ENCODE data around the gene AHCYL1. TPM values are rescaled to one million over a fixed set of nuclear protein-coding genes. Genes with fewer than 3 reads are reported as not detected.

AHCYL1 gene
- total RNA-seq, 1 donor from 2014 or later, result 60.5 TPM

- no peak for TF ChIP-seq CTCF (IDR thresholded peaks at IDR 0.05; ENCODE audit: insufficient read depth, low read depth, low read length)
- no peak for TF ChIP-seq EZH2 (IDR thresholded peaks at IDR 0.05; ENCODE audit: insufficient read depth, low read length)
- no peaks in the 10 kb centered on the region for H3K79me2 ChIP-seq (ENCODE audit: insufficient read depth, low read length)
- Mint-ChIP-seq H3K27me3 (ENCODE audit: low read depth, unreplicated experiment) (no peaks in the 10 kb centered on the region), H3K9me3 (ENCODE audit: unreplicated experiment) (no peaks in the 10 kb centered on the region), H3K4me1 (ENCODE audit: low read depth, unreplicated experiment) (peaks cover 55% of the 10 kb centered on the region), H3K4me3 (ENCODE audit: unreplicated experiment) (peak overlapping the region; percentile 7), H3K27ac (ENCODE audit: unreplicated experiment) (peak overlapping the region; percentile 68), H3K36me3 (ENCODE audit: low read depth, unreplicated experiment) (peaks cover 31% of the 10 kb centered on the region)
- DNase-seq (ENCODE audit: low read depth), result no peak
- H3K4me1 ChIP-seq (ENCODE audit: insufficient read depth, low read length), result peaks cover 28% of the 10 kb centered on the region
- no peaks in the 10 kb centered on the region for H3K9me3 ChIP-seq (ENCODE audit: insufficient read depth, low read depth, low read length)
- H3K4me2 ChIP-seq (ENCODE audit: low read length), result peak overlapping the region; percentile 6
- no peak overlapping the region for H3K27ac ChIP-seq (ENCODE audit: low read depth, low read length)
- no peak for FAIRE-seq
- no peak overlapping the region for H3K4me3 ChIP-seq (ENCODE audit: insufficient read depth, low read depth, low read length)
- no peaks in the 10 kb centered on the region for H3K27me3 ChIP-seq (ENCODE audit: insufficient read depth, low read length)
- H3K9ac ChIP-seq (ENCODE audit: low read length), result no peak overlapping the region
- H2AFZ ChIP-seq (ENCODE audit: low read depth, low read length), result no peak overlapping the region
- peaks cover 33% of the 10 kb centered on the region for H3K36me3 ChIP-seq (ENCODE audit: insufficient read depth, low read length)
- peaks cover 78% of the 10 kb centered on the region for H4K20me1 ChIP-seq (ENCODE audit: insufficient read depth, low read length)
Measured at GRCh38 chr1:110056285-110056683, 71.7 kb downstream of the AHCYL1 start.

GRCh38 chr1:110056776-110057175 is 72.2 kb downstream of the AHCYL1 start:
- Mint-ChIP-seq H3K36me3 (ENCODE audit: low read depth, unreplicated experiment) (peaks cover 31% of the 10 kb centered on the region), H3K4me1 (ENCODE audit: low read depth, unreplicated experiment) (peaks cover 52% of the 10 kb centered on the region), H3K9me3 (ENCODE audit: unreplicated experiment) (no peaks in the 10 kb centered on the region), H3K27me3 (ENCODE audit: low read depth, unreplicated experiment) (no peaks in the 10 kb centered on the region), H3K27ac (ENCODE audit: unreplicated experiment) (peak overlapping the region; percentile 68), H3K4me3 (ENCODE audit: unreplicated experiment) (peak overlapping the region; percentile 6)
- Histone ChIP-seq H3K36me3 (ENCODE audit: insufficient read depth, low read length) (peaks cover 28% of the 10 kb centered on the region), H3K9ac (ENCODE audit: low read length) (no peak overlapping the region), H3K79me2 (ENCODE audit: insufficient read depth, low read length) (no peaks in the 10 kb centered on the region), H3K27ac (ENCODE audit: low read depth, low read length) (no peak overlapping the region), H2AFZ (ENCODE audit: low read depth, low read length) (no peak overlapping the region), H3K4me1 (ENCODE audit: insufficient read depth, low read length) (peaks cover 28% of the 10 kb centered on the region), H3K4me2 (ENCODE audit: low read length) (peak overlapping the region; percentile 6), H3K27me3 (ENCODE audit: insufficient read depth, low read length) (no peaks in the 10 kb centered on the region), H3K9me3 (ENCODE audit: insufficient read depth, low read depth, low read length) (no peaks in the 10 kb centered on the region), H3K4me3 (ENCODE audit: insufficient read depth, low read depth, low read length) (no peak overlapping the region), H4K20me1 (ENCODE audit: insufficient read depth, low read length) (peaks cover 78% of the 10 kb centered on the region)
- TF ChIP-seq CTCF (IDR thresholded peaks at IDR 0.05; ENCODE audit: insufficient read depth, low read depth, low read length) (no peak), EZH2 (IDR thresholded peaks at IDR 0.05; ENCODE audit: insufficient read depth, low read length) (no peak)
- FAIRE-seq (no peak), DNase-seq (ENCODE audit: low read depth) (peak; percentile 46)

- H3K27ac Mint-ChIP-seq (ENCODE audit: unreplicated experiment), result no peak overlapping the region
- Histone ChIP-seq H4K20me1 (ENCODE audit: insufficient read depth, low read length) (peaks cover 75% of the 10 kb centered on the region), H3K4me1 (ENCODE audit: insufficient read depth, low read length) (peaks cover 28% of the 10 kb centered on the region), H3K27ac (ENCODE audit: low read depth, low read length) (no peak overlapping the region), H3K9me3 (ENCODE audit: insufficient read depth, low read depth, low read length) (no peaks in the 10 kb centered on the region), H3K36me3 (ENCODE audit: insufficient read depth, low read length) (peaks cover 25% of the 10 kb centered on the region), H3K27me3 (ENCODE audit: insufficient read depth, low read length) (no peaks in the 10 kb centered on the region), H2AFZ (ENCODE audit: low read depth, low read length) (no peak overlapping the region), H3K4me2 (ENCODE audit: low read length) (no peak overlapping the region), H3K79me2 (ENCODE audit: insufficient read depth, low read length) (no peaks in the 10 kb centered on the region), H3K9ac (ENCODE audit: low read length) (no peak overlapping the region), H3K4me3 (ENCODE audit: insufficient read depth, low read depth, low read length) (no peak overlapping the region)
- H3K27me3 Mint-ChIP-seq (ENCODE audit: low read depth, unreplicated experiment), result no peaks in the 10 kb centered on the region
- FAIRE-seq (no peak), DNase-seq (ENCODE audit: low read depth) (no peak)
- peaks cover 31% of the 10 kb centered on the region for H3K36me3 Mint-ChIP-seq (ENCODE audit: low read depth, unreplicated experiment)
- peaks cover 63% of the 10 kb centered on the region for H3K4me1 Mint-ChIP-seq (ENCODE audit: low read depth, unreplicated experiment)
- TF ChIP-seq EZH2 (IDR thresholded peaks at IDR 0.05; ENCODE audit: insufficient read depth, low read length) (no peak), CTCF (IDR thresholded peaks at IDR 0.05; ENCODE audit: insufficient read depth, low read depth, low read length) (no peak)
- no peak overlapping the region for H3K4me3 Mint-ChIP-seq (ENCODE audit: unreplicated experiment)
- H3K9me3 Mint-ChIP-seq (ENCODE audit: unreplicated experiment), result no peaks in the 10 kb centered on the region
Measured at GRCh38 chr1:110057963-110058518, 73.5 kb downstream of the AHCYL1 start.

All from astrocyte (in vitro differentiated cells and primary cell).